ENCODE measurements around the gene METTL9. TPM values are rescaled to one million over a fixed set of nuclear protein-coding genes. Genes with fewer than 3 reads are reported as not detected.

The METTL9 gene
- total and polyA plus RNA-seq, 2 of the 13 experiments (the other 11 are each of a cell fraction or from before 2014, with no cell fraction given), result 123 to 204 TPM

GRCh38 chr16:21589551-21589950, 9.8 kb upstream of the METTL9 start (continued):
- TF ChIP-seq REL (CRISPR knock-in tag; conservative IDR thresholded peaks at IDR 0.05), result no peak

GRCh38 chr16:21590287-21590686, 9.1 kb upstream of the METTL9 start:
- no peak for ATAC-seq

More at GRCh38 chr16:21590287-21590686, 9.1 kb upstream of the METTL9 start:
- CTCF ChIA-PET (ENCODE audit: low intra/inter-chr PET ratio, low total read pairs), result no interaction called here
- Histone ChIP-seq H3K9me3 (ENCODE audit: low read length) (no peaks in the 10 kb centered on the region), H3K4me1 (ENCODE audit: insufficient read depth, low read length) (no peaks in the 10 kb centered on the region; the same call in 1 of the 2 replicates), H3K27ac (ENCODE audit: extremely low read length, insufficient read depth, low read length) (no peak overlapping the region), H2AFZ (ENCODE audit: low read length) (no peak overlapping the region), H3K4me2 (ENCODE audit: low read depth, low read length) (no peak overlapping the region), H3K9ac (ENCODE audit: insufficient read depth, low read depth, low read length) (no peak overlapping the region), H3K4me3 (replicated peaks in 1 of 3; ENCODE audit: insufficient read depth in 1 of 3, low read depth in 2 of 3, low read length in 3 of 3) (no peak overlapping the region), H3K79me2 (ENCODE audit: insufficient read depth, low read length) (no peaks in the 10 kb centered on the region), H4K20me1 (ENCODE audit: insufficient read depth, low read length) (no peaks in the 10 kb centered on the region), H3K27me3 (ENCODE audit: control insufficient read depth in 1 of 2, insufficient read depth in 2 of 2, low read length in 2 of 2) (peaks cover 0 to 20% of the 10 kb centered on the region in 2 experiments; a peak in 2 of 5 replicates), H3K36me3 (replicated peaks in 1 of 2; ENCODE audit: control insufficient read depth in 1 of 2, insufficient read depth in 2 of 2, low read length in 2 of 2) (no peaks in the 10 kb centered on the region)
- intact Hi-C loops (cut with micrococcal nuclease; ENCODE audit: unreplicated experiment), result no loop called here
- DNase-seq (ENCODE audit: low spot score) (no peak), FAIRE-seq (no peak)
- POLR2A ChIA-PET, result no interaction called here
- in situ Hi-C loops (cut with HindIII; ENCODE audit: extremely low pct_ligation_motif_present, low pct_unique_long_range_greater_than_20kb), result no loop called here
- TF ChIP-seq CBX2 (IDR thresholded peaks at IDR 0.05; ENCODE audit: low read depth, low read length), result 0 out of 2 replicates have a peak, but pooled peaks have one; percentile 1
- TF ChIP-seq CBX2 (CRISPR knock-in tag; IDR thresholded peaks at IDR 0.05; ENCODE audit: low read depth), result no peak
- TF ChIP-seq, protein P1, sequence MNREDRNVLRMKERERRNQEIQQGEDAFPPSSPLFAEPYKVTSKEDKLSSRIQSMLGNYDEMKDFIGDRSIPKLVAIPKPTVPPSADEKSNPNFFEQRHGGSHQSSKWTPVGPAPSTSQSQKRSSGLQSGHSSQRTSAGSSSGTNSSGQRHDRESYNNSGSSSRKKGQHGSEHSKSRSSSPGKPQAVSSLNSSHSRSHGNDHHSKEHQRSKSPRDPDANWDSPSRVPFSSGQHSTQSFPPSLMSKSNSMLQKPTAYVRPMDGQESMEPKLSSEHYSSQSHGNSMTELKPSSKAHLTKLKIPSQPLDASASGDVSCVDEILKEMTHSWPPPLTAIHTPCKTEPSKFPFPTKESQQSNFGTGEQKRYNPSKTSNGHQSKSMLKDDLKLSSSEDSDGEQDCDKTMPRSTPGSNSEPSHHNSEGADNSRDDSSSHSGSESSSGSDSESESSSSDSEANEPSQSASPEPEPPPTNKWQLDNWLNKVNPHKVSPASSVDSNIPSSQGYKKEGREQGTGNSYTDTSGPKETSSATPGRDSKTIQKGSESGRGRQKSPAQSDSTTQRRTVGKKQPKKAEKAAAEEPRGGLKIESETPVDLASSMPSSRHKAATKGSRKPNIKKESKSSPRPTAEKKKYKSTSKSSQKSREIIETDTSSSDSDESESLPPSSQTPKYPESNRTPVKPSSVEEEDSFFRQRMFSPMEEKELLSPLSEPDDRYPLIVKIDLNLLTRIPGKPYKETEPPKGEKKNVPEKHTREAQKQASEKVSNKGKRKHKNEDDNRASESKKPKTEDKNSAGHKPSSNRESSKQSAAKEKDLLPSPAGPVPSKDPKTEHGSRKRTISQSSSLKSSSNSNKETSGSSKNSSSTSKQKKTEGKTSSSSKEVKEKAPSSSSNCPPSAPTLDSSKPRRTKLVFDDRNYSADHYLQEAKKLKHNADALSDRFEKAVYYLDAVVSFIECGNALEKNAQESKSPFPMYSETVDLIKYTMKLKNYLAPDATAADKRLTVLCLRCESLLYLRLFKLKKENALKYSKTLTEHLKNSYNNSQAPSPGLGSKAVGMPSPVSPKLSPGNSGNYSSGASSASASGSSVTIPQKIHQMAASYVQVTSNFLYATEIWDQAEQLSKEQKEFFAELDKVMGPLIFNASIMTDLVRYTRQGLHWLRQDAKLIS (CRISPR knock-in tag; IDR thresholded peaks at IDR 0.05), result no peak
- no TSS peak for BruUV-seq (replicated peaks)
- WGBS (ENCODE audit: low lambda C conversion rate), result 46% methylated on average over 2 of the region's 2 CpGs

Measured in HepG2 (cell line).